NCI-H2196 treated with DMSO at 0.1 percent for 48 hours (cell line): ENCODE data around the gene ATIC.
A peak's percentile ranks its signal among the peaks of the same experiment; 100 is the strongest.
"Not testable (repeated sequence)": the region's sequence is repeated elsewhere in the genome, so short reads cannot be mapped to it uniquely, and the experiment has no call there.

Experiments used
- DNase-seq: peaks from one replicate; lab custom pipeline; 2025; ENCODE audit not compliant: unreplicated experiment; lab: John Stamatoyannopoulos, UW

The ATIC gene

GRCh38 chr2:215311625-215312396 lies at the start of gene ATIC:
Gene ATIC, plus strand, starts transcription at chr2:215312059. Its CDS starts 84 bp downstream, at chr2:215312143.
- peak; percentile 94 for DNase-seq

DNA sequence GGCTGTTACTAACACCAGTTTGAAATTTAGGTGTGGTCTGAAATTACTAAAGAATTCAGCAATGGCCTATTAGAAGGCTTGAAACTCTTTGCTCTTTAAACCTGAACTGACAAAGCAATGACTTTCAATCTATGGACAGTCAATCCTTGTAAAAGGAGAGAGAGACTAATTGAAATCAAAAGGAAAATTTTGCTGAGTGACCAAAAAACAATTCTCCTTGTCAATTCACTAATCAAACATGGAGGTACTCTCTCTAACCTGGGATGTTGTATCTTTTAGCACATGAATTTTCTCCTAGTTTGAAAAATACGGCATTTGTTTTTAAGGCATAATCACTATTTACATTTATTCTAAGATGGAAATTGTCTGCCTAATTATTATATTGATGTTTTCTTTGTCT lies 49.6 kb upstream of the ATIC start:
- no peak for DNase-seq

GRCh38 chr2:215262741-215263362 lies 49.0 kb upstream of the ATIC start:
- DNase-seq: no peak

GRCh38 chr2:215264374-215264773 lies 47.5 kb upstream of the ATIC start:
- DNase-seq: no peak

- peak; percentile 38 for DNase-seq
Measured at GRCh38 chr2:215269397-215270117, 42.3 kb upstream of the ATIC start.

DNA sequence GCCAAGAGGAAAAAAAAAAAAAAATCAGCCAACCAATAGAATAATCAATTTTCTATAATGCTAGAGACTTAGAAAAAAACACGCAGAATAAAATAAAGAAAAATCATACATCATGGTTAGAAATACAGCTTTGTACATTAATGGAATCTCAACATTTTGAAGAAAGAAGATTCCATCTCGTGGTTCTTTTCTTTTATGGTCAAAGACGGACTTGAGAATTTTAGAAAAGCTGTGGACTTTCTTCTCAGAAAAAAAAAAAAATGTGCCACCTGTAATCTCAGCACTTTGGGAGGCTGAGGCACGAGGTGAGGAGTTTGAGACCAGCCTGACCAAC lies 41.8 kb upstream of the ATIC start:
- DNase-seq: no peak

DNA sequence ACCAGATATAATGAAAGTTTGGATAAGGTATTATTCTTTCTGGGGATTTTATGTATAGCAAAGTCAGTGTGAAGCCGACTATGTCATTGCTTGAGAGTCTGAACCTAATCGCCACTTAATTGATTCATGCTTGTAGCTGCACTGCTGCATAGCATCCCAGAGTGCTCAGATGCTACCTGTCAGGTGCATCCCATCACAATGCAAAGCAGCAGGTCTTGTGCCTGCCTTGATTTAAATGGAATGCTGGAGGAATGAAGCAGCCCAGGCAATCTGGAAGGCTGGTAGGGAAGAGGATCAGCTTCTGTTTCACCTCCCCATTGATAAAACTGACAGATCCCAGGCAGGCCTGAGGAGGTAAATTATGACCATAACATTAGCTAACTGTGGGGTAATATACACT lies 40.4 kb upstream of the ATIC start:
- no peak for DNase-seq

- no peak for DNase-seq
Measured at GRCh38 chr2:215272918-215273317, 38.9 kb upstream of the ATIC start.

DNA sequence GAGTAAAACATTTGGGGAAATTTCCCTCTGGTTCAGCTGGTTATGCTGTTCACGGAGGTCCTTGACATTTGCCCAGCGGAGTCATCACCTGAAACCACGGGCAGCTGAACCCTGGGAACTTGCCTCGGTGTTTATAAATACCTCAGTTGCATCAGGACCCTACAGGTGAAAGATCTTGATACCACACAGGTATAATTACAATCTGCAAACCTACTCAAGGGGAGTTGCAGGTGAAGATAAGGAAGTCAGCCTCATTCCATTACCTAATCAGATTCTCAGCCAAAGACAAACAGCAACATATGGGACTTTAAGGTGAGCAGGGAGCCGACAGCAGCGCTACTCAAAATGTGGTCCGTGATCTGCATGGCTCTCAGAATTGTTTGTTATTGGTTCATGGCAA lies 37.0 kb upstream of the ATIC start:
- DNase-seq: no peak

GRCh38 chr2:215275824-215276223 lies 36.0 kb upstream of the ATIC start:
- no peak for DNase-seq

GRCh38 chr2:215277944-215278343 lies 33.9 kb upstream of the ATIC start:
- DNase-seq: no peak

DNA sequence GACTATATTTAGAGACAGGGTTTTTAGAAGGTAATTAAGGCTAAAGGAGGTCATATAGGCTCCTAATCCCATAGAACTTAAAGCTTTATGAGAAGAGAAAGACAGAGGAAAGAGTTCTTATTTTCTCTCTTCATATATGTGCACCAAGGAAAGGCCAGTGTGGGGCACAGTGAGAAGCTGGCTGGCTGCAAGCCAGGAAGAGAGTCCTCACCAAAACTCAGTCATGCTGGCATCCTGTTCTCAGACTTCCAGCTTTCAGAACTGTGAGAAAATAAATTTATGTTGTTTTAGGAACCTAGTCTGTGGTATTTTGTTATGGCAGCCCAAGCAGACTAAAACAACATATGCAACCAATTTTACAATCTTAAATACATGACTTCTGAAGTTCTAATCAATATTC lies 31.5 kb upstream of the ATIC start:
- DNase-seq: no peak

DNA sequence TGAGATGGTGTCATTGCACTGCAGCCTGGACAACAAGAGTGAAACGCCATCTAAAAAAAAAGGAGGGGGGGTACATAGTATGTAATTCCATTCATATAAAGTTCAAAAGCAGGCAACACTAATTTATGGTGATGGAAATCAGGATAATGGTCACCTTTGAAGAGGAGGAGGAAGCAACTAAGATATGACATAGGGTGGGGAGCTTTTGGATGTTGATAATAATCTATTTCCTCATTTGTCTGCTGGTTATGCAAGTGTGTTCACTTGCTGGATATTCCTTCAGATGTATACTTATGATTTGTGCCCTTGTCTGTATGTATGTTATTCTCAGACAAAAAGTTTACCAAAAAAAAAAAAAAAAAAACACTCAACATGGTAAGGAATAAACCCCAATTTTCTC lies 28.6 kb upstream of the ATIC start:
- DNase-seq: no peak

- no peak for DNase-seq
Measured at GRCh38 chr2:215286309-215286708, 25.6 kb upstream of the ATIC start.

GRCh38 chr2:215288112-215288815 lies 23.6 kb upstream of the ATIC start:
- no peak for DNase-seq

DNA sequence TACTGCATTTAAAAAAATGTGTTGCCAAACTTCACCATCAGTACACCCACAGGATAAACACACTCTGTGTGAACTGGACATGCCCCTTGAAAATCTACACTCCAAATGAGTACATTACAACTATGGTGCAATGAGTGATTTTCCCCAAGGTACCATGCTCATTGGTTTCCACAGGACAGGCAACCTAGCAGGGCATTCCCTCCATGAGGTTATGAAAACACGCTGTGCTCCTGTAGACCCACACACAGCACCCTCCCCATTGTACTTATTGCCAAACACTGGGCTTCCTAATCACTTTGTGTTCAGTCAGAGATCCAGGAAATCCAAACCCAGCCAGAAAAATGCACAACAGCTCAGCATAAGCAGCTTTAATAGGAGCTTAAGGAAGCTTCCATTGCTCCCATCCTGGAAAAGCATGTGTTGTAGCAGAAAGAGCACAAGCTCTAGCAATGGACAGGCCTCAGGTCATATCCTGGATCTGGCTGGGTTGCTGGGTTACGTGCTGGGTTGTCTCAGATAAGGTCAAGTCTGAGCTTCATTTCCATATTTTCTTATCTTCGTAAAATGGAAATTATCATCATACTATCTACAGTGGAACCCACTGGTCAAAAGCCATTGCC lies 20.8 kb upstream of the ATIC start:
- no peak for DNase-seq

- DNase-seq: no peak
Measured at GRCh38 chr2:215293879-215294278, 18.0 kb upstream of the ATIC start.

- no peak for DNase-seq
Measured at GRCh38 chr2:215299337-215299859, 12.5 kb upstream of the ATIC start.

- DNase-seq: no peak
Measured at GRCh38 chr2:215301994-215302393, 9.9 kb upstream of the ATIC start.

- DNase-seq: not testable (repeated sequence)
Measured at GRCh38 chr2:215311259-215311624, 617 bp upstream of the ATIC start.

GRCh38 chr2:215313255-215313613 lies 1.4 kb downstream of the ATIC start:
- DNase-seq: no peak
